Hepatocyte (in vitro differentiated cells): ENCODE data around the gene NAT10. TPM values are rescaled to one million over a fixed set of nuclear protein-coding genes. Genes with fewer than 3 reads are reported as not detected.

Experiments used
- DNase-seq: peaks from one replicate; pipeline ENCODE4 v3.0.0-alpha.2; 2016; ENCODE audit warnings: low spot score
- H2AFZ ChIP-seq: fragments of 200-600 bp; sonication (generic); 2 replicates; pipeline ENCODE4 v1.6.0; 2016; ENCODE audit warnings: antibody characterized with exemption, mild to moderate bottlenecking
- H3K27ac ChIP-seq: fragments of 200-600 bp; sonication (generic); 2 replicates; pipeline ENCODE4 v1.5.1; 2016; ENCODE audit warnings: mild to moderate bottlenecking
- H3K27me3 ChIP-seq: fragments of 200-600 bp; sonication (generic); 2 replicates; pipeline ENCODE4 v1.6.1; 2016
- H3K36me3 ChIP-seq: fragments of 200-600 bp; sonication (generic); replicated peaks from 2 replicates; pipeline ENCODE4 v1.5.1; 2016; ENCODE audit warnings: low read depth; ENCODE audit not compliant: insufficient read depth
- H3K4me1 ChIP-seq: fragments of 200-600 bp; sonication (generic); 2 replicates; pipeline ENCODE4 v1.5.1; 2016; ENCODE audit warnings: mild to moderate bottlenecking, moderate library complexity; ENCODE audit not compliant: insufficient read depth
- H3K4me2 ChIP-seq: fragments of 200-600 bp; sonication (generic); 2 replicates; pipeline ENCODE4 v1.6.0; 2016
- H3K4me3 ChIP-seq: fragments of 200-600 bp; sonication (generic); 2 replicates; pipeline ENCODE4 v1.5.1; 2016; ENCODE audit warnings: mild to moderate bottlenecking
- H3K79me2 ChIP-seq: fragments of 200-600 bp; sonication (generic); 2 replicates; pipeline ENCODE4 v1.6.0; 2017; ENCODE audit warnings: mild to moderate bottlenecking
- H3K9me2 ChIP-seq: fragments of 200-600 bp; sonication (generic); replicated peaks from 2 replicates; pipeline ENCODE4 v1.6.0; 2017; ENCODE audit warnings: mild to moderate bottlenecking; ENCODE audit not compliant: insufficient read depth
- H3K9me3 ChIP-seq: fragments of 200-600 bp; sonication (generic); 2 replicates; pipeline ENCODE4 v1.5.1; 2016; ENCODE audit warnings: low read depth, mild to moderate bottlenecking
- H4K20me1 ChIP-seq: fragments of 200-600 bp; sonication (generic); 2 replicates; pipeline ENCODE4 v1.6.0; 2016; ENCODE audit warnings: mild to moderate bottlenecking; ENCODE audit not compliant: insufficient read depth, poor library complexity, severe bottlenecking
- CTCF ChIP-seq: fragments of 200-600 bp; sonication (generic); IDR thresholded peaks from 2 replicates; pipeline ENCODE4 v1.5.1; 2016; ENCODE audit warnings: antibody characterized with exemption, mild to moderate bottlenecking; ENCODE audit not compliant: poor library complexity
- EZH2 ChIP-seq: fragments of 200-600 bp; sonication (generic); IDR thresholded peaks from 2 replicates; pipeline ENCODE4 v1.6.1; 2016; ENCODE audit warnings: antibody characterized with exemption, mild to moderate bottlenecking, borderline replicate concordance
- EZH2phosphoT487 ChIP-seq: fragments of 200-600 bp; sonication (generic); IDR thresholded peaks from one replicate; pipeline ENCODE4 v1.6.1; 2018; ENCODE audit warnings: antibody characterized with exemption, mild to moderate bottlenecking, low read depth, moderate library complexity; ENCODE audit not compliant: unreplicated experiment, severe bottlenecking
- WGBS: methylation state at CpG from one replicate; pipeline ENCODE4 v1.1.6; 2016; ENCODE audit warnings: low lambda C conversion rate; ENCODE audit errors: missing lambda C conversion rate; 5-methylcytosine and 5-hydroxymethylcytosine counted together
- polyA plus RNA-seq: library from polyadenylated mRNA; unstranded; fragments of >200 nt; fragmentation: Nextera tagmentation; extraction: Ambion mirVana; gene quantifications from 2 replicates; pipeline ENCODE4 v1.2.1, GENCODE V29; 2016
- total RNA-seq: library from RNA; depleted of rRNA; stranded (reverse); fragments of >200 nt; gene quantifications from 2 replicates; pipeline ENCODE4 v1.2.3, GENCODE V29; 2014

The NAT10 gene
- total and polyA plus RNA-seq, 2 experiments from 2014 or later = 18.3 to 20.5 TPM

DNA sequence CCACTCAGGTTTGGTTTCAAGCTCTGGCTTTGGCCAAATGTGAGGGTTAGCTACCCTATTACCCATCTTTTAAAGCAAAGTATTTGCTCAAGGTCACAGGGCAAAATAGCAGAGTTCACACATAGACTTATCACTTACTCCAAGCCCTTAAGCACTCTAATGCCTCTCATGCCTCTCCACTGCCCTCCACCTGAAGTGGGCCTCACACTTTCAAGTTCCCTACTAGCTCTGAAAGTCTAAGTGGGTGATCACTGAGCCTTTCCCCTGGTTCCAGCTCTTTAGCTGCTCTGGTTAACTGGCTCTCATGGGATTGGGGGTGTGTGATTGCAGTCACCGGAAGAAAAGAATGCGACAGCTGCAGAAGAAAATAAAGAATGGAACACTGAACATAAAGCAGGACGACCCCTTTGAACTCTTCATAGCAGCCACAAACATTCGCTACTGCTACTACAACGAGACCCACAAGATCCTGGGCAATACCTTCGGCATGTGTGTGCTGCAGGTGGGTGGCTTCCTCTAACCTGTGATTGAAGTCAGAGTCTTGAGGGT lies 6.4 kb downstream of the NAT10 start:
- no peak for DNase-seq
- Histone ChIP-seq H3K27ac (no peak overlapping the region), H3K4me3 (no peak overlapping the region), H3K9me3 (no peaks in the 10 kb centered on the region), H3K4me2 (no peak overlapping the region), H3K9me2 (no peaks in the 10 kb centered on the region), H3K36me3 (no peaks in the 10 kb centered on the region), H3K27me3 (no peaks in the 10 kb centered on the region), H3K79me2 (peaks cover 19% of the 10 kb centered on the region), H2AFZ (no peak overlapping the region), H4K20me1 (no peaks in the 10 kb centered on the region), H3K4me1 (peaks cover 7% of the 10 kb centered on the region)
- WGBS = 95% methylated on average over 6 of the region's 6 CpGs
- TF ChIP-seq EZH2 (no peak), EZH2phosphoT487 (no peak), CTCF (no peak)

- WGBS = 92% methylated on average over 2 of the region's 2 CpGs
- no peak overlapping the region for H2AFZ ChIP-seq
- H4K20me1 ChIP-seq = no peaks in the 10 kb centered on the region
- no peaks in the 10 kb centered on the region for H3K9me3 ChIP-seq
- no peaks in the 10 kb centered on the region for H3K36me3 ChIP-seq
- H3K9me2 ChIP-seq = no peaks in the 10 kb centered on the region
- H3K4me3 ChIP-seq = no peak overlapping the region
- TF ChIP-seq EZH2 (no peak), CTCF (no peak), EZH2phosphoT487 (no peak)
- H3K27me3 ChIP-seq = no peaks in the 10 kb centered on the region
- H3K4me1 ChIP-seq = no peaks in the 10 kb centered on the region
- H3K27ac ChIP-seq = no peak overlapping the region
- no peak for DNase-seq
- H3K4me2 ChIP-seq = no peak overlapping the region
- no peaks in the 10 kb centered on the region for H3K79me2 ChIP-seq
These were observed 8.6 kb downstream of the NAT10 start for GRCh38 chr11:34114014-34114413.

- Histone ChIP-seq H3K4me2 (no peak overlapping the region), H3K79me2 (no peaks in the 10 kb centered on the region), H2AFZ (no peak overlapping the region), H3K36me3 (no peaks in the 10 kb centered on the region), H3K4me1 (no peaks in the 10 kb centered on the region), H3K9me2 (no peaks in the 10 kb centered on the region), H4K20me1 (no peaks in the 10 kb centered on the region), H3K27ac (no peak overlapping the region), H3K27me3 (no peaks in the 10 kb centered on the region), H3K9me3 (no peaks in the 10 kb centered on the region), H3K4me3 (no peak overlapping the region)
- DNase-seq = no peak
- TF ChIP-seq EZH2phosphoT487 = no peak
- no peak for TF ChIP-seq CTCF
- no peak for TF ChIP-seq EZH2
- 83% methylated on average over 5 of the region's 5 CpGs for WGBS
These were observed 9.0 kb downstream of the NAT10 start for GRCh38 chr11:34114471-34114870.
